ENCODE measurements around the gene MTX1. TPM values are rescaled to one million over a fixed set of nuclear protein-coding genes. Genes with fewer than 3 reads are reported as not detected.

The MTX1 gene
- total RNA-seq, 1 donor, result 16.1 TPM

DNA sequence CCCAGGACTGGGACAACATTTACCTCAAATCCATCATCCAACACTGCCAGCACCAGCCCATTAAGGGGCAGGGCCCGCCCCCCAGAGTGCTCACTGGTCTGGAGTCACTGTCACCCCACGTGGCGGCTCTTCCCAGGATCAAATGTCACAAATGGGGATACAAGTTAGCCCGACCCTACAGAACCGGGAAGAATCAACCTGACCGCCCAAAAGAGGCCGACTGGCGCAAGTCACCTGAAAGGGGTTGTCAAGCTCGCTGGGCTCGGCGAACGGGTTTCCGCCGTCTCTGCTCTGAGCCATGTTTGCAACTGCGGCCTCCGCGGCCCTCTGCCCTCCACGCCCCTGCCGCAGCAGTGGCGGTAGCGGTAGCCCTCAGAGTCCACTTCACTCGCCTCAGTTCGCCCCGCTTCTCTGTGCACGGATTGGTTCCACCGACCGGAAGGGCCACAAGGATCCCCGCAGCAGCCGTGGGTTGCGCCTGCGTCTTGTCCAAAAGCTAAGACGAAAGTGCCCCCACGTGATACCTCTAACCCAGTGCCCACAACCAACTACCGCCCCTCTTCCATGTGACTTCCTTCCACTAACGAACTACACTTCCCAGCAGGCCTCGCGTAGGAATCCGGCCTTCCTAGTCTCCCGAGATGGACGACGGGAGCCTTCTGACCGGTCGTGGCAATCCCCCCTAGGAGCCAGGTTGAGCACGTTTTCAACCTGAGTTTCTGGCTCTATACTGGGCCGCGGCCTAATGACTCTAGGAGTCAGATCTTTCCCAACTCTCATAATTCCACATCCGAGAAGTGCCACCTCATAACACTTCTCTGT is 53.6 kb downstream of the MTX1 start, which contains the start of gene SCAMP3:
SCAMP3 (minus strand) TSS at position 509 of the 822 bp plus-strand sequence; CDS start at position 300, 209 bp downstream.
- Histone ChIP-seq H3K27me3 (ENCODE audit: insufficient read depth, low read length) (no peaks in the 10 kb centered on the region), H3K4me3 (ENCODE audit: low read length) (peak within 1 kb of the TSS; percentile 96), H3K9me3 (ENCODE audit: low read depth, low read length) (no peaks in the 10 kb centered on the region), H3K4me1 (ENCODE audit: insufficient read depth, low read length) (peaks cover 26% of the 10 kb centered on the region)

DNA sequence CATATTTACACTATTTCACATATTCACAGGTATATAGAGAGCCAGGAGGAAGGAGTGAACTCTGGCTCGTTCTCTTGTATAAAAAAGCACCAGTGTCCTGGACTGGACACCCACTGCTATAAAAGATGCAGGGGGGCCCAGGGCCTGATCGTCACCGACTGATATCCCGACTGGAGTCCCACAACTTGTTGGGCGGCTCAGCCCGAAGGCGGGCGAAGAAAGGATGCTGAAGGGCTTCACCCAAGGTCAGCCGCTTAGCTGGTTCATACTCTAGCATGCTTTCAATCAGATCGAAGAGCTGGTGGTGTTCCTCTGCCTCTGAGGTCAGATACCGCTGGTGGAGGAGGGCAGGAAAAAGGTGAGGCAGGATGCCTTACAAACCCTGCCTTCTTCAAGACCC is 54.6 kb downstream of the MTX1 start:
- no peaks in the 10 kb centered on the region for H3K9me3 ChIP-seq (ENCODE audit: low read depth, low read length)
- H3K27me3 ChIP-seq (ENCODE audit: insufficient read depth, low read length), result no peaks in the 10 kb centered on the region
- no peak overlapping the region for H3K4me3 ChIP-seq (ENCODE audit: low read length)
- H3K4me1 ChIP-seq (ENCODE audit: insufficient read depth, low read length), result peaks cover 26% of the 10 kb centered on the region

Other genes with a start within 250 kb of the MTX1 start
- 13.4 TPM for gene PYGO2, start 246.9 kb upstream of the MTX1 start, total RNA-seq
- gene SHC1, start 237.9 kb upstream of the MTX1 start, total RNA-seq, result 22.2 TPM
- 5.9 TPM for gene CKS1B, start 234.0 kb upstream of the MTX1 start, total RNA-seq
- 11.3 TPM for gene FLAD1, start 225.4 kb upstream of the MTX1 start, total RNA-seq
- 0.63 TPM for gene LENEP, start 215.1 kb upstream of the MTX1 start, total RNA-seq
- 39.6 TPM for gene ZBTB7B, start 205.9 kb upstream of the MTX1 start, total RNA-seq
- 0.10 TPM for gene DCST2, start 174.9 kb upstream of the MTX1 start, total RNA-seq
- 0.21 TPM for gene DCST1, start 174.9 kb upstream of the MTX1 start, total RNA-seq
- 25.1 TPM for gene ADAM15, start 157.4 kb upstream of the MTX1 start, total RNA-seq
- 2.4 TPM for gene EFNA4, start 145.0 kb upstream of the MTX1 start, total RNA-seq
- gene EFNA3, start 129.9 kb upstream of the MTX1 start, total RNA-seq, result 0.21 TPM
- gene EFNA1, start 80.8 kb upstream of the MTX1 start, total RNA-seq, result 0.84 TPM
- 22.4 TPM for gene SLC50A1, start 72.8 kb upstream of the MTX1 start, total RNA-seq
- 14.0 TPM for gene DPM3, start 68.2 kb upstream of the MTX1 start, total RNA-seq
- gene KRTCAP2, start 35.4 kb upstream of the MTX1 start, total RNA-seq, result 62.0 TPM
- 0.52 TPM for gene TRIM46, start 34.8 kb upstream of the MTX1 start, total RNA-seq
- gene THBS3, start 798 bp upstream of the MTX1 start, total RNA-seq, result 8.0 TPM
- gene ENTREP3, start 46.8 kb downstream of the MTX1 start, total RNA-seq, result 2.1 TPM
- gene SCAMP3, start 53.7 kb downstream of the MTX1 start, total RNA-seq, result 17.9 TPM
- 18.2 TPM for gene CLK2, start 64.8 kb downstream of the MTX1 start, total RNA-seq
- gene HCN3, start 68.8 kb downstream of the MTX1 start, total RNA-seq, result 0.21 TPM
- not detected for gene PKLR, start 92.7 kb downstream of the MTX1 start, total RNA-seq
- gene FDPS, start 100.2 kb downstream of the MTX1 start, total RNA-seq, result 21.5 TPM
- 6.6 TPM for gene RUSC1, start 112.2 kb downstream of the MTX1 start, total RNA-seq